Measurements from ENCODE around the gene SNAPC1.
"Not testable (repeated sequence)": the region's sequence is repeated elsewhere in the genome, so short reads cannot be mapped to it uniquely, and the experiment has no call there.

Gene SNAPC1

DNA sequence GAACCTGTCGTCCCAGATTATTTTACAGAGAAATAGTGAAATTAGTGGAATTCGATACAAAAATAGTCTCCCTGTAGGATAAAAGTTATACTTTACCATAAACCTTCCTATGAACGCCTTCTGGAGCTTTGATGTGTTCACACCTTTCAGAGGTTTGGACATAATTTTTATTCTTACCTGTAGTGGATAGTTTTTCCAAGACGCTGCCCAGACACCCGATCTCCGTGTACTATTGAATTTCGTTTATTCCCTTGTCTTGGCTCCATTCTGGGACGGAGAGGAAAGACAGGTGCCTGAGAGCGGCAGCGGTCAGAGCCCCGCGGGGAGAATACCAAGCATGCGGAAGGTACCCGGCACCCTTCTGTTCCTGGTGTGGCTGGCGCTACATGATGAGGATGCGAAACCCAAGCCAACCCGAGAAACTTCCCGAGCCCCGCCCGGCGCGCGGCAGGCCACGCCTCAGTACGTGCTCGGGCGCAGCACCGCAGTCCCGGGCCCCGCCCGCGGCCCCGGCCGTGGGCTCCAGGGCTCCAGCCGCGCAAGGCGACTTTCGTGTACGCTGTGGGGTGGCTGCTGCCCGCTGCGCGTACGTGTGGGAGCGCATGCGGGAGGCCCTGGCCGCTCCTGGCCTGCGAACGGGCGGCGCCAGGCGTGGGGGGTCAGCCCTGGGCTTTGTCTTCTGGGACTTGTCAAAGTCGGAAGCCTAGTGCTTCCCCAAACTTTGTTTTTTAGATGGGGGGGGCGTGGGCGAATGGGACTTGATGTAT lies 11.3 kb upstream of the SNAPC1 start:
- peak; percentile 91 for DNase-seq (ENCODE audit: low spot score)

DNA sequence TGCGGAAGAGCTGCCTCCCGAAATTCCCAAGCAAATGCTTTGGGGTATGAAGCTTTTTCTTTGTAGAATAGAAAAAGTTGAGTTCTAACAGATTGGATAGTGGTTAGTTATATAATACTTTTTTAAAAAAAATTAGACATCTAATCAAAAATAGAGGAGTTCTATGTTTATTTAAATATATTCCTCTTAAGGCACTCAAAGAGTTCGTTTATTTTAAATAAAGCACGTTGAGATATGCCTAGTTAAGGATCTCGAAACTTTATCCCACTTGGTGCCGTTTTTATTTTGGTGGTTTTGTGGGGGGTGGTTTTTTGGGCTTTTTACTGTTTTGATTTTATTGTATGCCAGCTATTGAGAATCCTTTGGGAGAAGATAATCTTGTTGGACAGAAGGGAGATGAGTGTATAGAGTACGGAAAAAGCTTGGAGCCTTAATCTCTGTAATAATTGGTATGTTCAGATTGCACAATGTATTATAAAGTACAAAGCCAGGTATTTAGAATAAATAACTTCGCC lies 10.7 kb upstream of the SNAPC1 start:
- no peak for DNase-seq (ENCODE audit: low spot score)

DNA sequence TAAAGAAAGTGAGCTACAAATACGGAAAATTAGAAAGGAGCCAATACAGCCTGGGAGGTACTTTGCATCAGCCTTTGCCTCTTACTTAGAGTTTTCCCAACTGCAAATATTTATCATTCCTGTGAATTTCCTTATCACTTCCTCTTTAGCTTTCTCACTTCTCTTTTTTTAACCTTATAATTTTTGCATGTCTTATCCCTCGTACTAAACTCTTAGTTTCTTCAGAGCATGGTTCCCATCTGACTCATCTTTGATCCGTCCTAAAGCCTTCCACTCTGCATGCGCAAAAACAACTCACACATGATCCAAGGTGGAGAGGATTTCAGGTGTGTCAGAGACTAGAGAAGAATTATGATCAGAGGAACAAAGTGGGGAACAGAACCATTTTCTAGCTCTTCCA lies 9.6 kb upstream of the SNAPC1 start:
- no peak for DNase-seq (ENCODE audit: low spot score)

DNA sequence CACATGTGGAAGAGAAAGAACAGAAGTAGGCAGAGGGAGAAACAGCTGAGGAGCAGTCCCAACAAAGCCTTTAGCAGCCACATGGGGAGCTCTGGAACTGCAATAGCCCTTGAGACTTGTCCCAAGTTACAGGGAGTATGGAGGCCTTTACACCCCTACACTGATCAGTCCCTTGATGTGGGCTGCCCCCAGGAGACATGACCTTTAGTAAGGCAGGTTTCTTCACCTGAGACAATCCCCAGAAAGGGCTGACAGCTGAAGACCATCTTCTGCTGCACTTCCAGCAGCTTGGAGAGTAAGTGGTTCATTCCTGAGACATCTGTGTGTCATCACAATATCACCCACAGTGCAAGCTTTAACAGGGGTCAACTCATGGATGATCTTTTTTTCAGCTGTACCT lies 8.6 kb upstream of the SNAPC1 start:
- no peak for DNase-seq (ENCODE audit: low spot score)

DNA sequence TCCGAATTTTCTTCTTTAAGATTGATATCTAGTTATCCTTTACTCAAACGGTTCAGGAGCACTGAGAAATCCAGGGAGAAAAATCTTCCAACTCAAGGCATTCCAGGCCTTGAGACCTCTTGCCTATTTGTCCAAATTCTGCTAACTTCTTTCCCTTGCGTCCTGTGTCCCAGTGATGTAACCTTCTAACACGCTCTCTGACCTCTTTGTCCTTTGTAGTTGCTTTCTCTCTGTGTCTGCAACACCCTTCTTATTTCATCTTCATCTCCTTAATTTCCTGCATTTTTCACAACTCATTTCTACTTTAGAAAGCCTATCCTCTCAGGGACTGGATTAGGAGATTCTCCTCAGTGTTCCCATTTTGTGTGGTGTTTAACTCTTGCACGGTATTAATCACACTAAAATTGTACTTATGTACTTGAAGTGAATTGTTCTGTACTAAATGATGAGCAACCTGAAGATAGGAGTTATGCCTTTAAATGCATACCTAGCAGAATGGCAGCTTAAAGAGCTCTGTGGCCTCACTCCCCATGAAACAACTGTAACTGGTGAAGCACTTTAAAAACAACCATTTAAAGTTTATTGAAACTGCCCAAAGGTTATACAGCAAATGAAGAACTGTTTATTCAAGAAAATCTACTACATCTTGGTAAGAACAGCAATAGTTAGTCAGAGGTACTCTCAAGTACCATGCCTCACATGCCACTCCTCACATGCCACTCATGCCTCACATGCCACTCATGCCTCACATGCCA lies 7.4 kb upstream of the SNAPC1 start:
- no peak for DNase-seq (ENCODE audit: low spot score)

DNA sequence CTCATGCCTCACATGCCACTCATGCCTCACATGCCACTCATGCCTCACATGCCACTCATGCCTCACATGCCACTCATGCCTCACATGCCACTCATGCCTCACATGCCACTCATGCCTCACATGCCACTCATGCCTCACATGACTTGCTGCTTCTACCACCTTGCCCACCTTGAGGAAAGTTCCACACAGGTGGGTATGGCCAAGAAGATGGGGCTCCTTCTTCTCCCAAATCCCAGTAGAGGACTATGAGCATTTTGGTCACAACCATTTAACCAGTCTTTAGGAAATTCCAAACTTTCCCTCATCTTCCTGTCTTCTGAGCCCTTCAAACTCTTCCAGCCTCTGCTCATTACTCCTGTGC lies 6.9 kb upstream of the SNAPC1 start:
- not testable (repeated sequence) for DNase-seq (ENCODE audit: low spot score)

DNA sequence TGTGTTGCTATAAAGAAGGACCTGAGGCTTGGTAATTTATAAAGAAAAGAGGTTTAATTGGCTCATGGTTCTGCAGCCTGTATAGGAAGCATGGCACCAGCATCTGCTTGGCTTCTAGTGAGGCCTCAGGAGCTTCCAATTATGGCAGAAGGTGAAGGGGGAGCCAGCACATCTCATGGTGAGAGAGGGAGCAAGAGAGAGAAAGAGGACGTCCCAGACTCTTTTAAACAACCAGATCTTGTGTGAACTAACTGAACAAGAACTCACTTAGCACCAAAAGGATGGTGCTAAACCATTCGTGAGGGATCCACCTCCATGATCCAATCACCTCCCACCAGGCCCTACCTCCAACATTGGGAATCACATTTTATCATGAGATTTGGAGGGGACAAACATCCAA lies 6.1 kb upstream of the SNAPC1 start:
- no peak for DNase-seq (ENCODE audit: low spot score)

DNA sequence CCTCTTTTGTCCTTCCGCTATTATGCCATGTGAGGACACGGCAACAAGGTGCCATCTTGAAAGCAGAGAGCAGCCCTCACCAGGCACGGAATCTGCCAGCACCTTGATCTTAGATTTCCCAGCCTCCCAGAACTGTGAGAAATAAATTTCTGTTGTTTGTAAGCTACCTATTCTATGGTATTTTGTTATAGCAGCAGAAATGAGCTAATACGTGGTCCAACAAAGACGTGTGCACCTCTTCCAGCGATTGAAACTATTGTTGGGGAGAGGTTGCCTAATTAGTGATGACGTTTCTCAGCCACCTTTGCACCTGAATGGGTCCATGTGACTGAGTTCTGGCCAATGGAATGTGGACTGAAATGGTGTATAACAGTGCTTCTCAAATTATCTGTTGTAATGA lies 2.3 kb upstream of the SNAPC1 start:
- no peak for DNase-seq (ENCODE audit: low spot score)

DNA sequence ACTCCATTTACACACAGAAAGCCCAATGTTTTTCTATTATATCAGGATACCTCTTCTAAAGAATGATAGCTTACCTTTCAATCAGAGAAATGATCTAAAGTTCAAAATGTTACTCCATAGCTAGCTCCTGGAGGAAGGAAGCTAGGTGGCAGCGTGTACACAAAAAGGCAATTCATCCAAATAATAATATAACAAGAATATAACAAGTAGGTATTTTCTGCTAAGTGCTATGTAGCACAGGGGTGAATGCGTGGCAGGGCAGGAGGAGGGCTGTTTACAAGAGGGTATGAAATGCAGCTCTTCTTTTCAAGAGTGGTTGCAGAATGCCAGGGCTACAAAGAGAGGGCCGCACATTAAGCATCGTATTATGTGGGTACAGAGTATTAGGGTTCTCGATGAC lies 663 bp upstream of the SNAPC1 start:
- DNase-seq (ENCODE audit: low spot score): no peak

DNA sequence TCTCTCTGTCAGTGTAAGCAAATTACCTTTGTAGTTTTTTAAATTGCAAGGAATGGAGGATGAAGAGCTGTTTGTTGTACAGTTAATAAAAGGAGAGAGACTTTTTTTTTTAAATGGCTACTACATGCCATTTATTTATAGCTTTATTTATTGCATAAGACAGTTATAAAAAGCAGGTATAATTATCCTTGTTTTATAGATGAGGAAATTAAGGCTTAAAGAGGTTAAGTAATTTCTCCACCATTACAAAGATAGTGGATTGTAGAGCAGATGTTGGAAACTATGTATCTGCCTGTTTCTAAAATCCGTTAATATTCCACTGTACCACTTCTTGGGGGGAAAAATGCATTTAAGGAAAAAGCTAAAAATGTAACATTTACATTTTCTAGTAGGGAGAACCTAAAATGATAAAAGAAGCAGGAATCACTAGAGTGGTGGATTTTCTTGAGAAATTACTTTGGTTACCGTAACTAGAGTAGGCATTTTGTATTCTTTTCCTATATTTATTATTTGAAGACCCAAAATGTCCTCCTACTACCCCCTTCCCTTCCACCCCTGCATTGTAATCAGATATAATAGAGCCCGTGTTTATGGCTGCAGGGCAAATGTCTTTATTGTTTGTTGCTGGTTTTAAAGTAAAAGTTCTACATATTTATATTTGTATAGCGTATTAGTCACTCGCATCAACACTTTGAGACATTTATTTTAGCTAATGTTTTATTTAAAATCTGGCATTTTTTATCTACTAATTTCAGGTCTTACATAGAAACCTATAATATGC lies 2.3 kb downstream of the SNAPC1 start:
- DNase-seq (ENCODE audit: low spot score): no peak

DNA sequence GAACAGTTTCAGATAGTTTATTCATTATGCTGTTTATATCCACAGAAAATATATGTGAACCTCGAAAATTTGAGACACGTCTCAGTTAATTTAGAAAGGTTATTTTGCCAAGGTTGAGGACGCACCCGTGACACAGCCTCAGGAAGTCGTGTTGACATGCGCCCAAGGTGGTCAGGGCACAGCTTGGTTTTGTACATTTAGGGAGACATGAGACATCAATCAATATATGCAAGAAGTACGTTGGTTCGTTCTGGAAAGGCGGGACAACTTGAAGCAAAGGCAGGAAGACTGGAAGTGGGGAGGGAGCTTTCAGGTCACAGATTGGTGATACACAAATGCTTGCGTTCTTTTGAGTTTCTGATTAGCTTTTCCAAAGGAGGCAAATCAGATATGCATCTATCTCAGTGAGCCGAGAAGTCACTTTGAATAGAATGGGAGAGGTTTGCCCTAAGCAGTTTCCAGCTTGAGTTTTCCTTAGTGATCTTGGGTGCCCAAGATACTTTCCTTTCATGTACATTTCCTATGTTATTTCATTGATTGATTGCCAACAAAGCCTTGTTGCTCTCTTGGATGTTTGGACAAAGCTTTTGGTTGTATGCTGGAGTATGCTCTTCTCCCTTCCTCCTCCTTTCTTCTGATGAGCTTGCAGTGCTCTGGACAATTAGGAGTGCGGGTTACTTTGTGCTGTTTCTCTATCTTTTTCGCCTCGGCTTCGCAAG lies 3.2 kb downstream of the SNAPC1 start:
- no peak for DNase-seq (ENCODE audit: low spot score)

DNA sequence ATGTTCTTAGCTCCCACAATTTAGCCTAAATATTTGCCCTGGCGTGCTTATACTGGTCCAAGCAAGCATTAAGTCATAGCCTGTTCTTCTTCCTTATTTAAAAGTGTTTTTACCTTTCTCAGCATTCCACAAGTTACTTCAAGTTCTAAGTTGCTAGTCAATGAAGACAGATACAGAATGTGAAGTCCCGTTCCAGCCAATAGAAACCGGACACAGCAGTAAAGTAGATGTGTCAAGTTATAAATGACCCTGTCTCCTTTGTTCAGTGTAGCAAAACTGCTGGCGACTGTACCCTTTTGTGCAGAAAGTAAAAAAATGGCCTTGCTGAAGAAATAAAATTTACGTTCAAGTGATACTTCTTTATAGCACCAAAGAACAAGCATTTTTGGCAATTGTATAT lies 3.9 kb downstream of the SNAPC1 start:
- DNase-seq (ENCODE audit: low spot score): no peak

DNA sequence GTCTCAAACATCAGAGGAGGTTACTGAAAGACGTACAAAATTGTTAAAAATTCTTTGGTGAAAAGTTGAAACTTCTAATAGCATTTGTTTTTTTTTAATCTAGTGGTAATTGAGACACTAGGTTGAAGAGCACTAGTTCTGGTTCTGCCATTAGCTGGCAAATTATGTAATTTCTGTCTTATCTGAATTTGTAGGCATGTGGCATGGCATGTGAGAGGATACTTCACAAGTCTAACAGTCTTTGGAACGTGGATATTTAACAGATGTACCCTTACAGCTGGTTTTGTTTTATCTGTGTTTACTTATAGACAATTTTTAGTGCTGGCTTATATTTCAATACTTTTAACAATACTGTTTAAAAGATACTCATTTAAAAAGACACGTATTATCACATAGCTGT lies 6.0 kb downstream of the SNAPC1 start:
- DNase-seq (ENCODE audit: low spot score): no peak

DNA sequence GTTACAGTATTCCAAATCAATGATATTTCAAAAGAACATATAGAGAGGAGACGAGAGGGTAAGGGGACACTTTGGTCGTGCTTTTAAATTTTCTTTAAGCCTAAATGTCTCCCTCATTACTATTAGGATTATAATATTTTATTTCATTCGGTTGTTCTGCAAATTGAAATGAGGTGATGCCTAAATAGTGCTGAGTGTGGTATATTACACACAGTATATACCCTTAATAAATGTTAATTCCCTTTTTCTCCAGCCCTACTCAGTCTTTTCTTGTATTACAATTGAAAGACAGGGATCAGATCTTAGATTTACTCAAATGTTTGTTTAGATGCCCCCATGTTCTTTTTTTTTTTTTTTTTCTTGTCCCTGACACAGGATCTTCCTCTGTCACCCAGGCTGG lies 7.7 kb downstream of the SNAPC1 start:
- DNase-seq (ENCODE audit: low spot score): no peak

DNA sequence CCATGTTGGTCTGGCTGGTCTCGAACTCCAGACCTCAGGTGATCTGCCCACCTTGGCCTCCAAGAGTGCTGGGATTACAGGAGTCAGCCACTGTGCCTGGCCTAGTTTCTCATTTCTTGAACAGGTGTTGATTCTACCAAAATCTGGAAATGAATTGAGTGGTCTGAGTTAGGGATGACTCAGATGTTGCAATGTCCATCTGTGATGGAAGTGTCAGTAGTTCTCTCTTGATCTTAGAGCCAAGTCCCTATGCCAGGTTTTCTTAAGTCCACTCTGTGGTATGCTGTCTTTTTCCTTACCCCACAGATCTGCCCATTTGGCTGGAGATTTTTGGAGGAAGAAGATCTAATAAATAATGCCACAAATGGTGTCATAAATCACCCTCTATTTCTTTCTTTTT lies 12.6 kb downstream of the SNAPC1 start:
- no peak for DNase-seq (ENCODE audit: low spot score)

DNA sequence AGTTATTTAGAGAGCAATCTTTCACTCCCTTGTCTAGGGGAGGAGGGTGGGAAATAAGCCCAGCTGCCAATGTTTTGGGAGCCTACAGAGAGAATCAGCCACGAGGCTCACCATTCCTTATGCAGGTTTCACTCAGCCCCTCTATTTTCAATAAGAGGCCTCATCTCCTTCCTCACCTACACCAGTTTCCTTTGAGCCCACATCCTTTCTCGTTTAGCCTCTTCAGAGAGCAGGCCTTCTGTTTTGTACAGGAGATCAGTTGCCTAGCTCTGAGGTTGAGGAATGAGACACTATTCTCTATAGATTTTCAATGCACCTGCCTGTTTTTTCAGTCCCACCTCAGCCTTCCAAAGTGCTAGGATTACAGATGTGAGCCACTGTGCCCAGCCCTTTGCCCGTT lies 17.9 kb downstream of the SNAPC1 start:
- DNase-seq (ENCODE audit: low spot score): no peak

DNA sequence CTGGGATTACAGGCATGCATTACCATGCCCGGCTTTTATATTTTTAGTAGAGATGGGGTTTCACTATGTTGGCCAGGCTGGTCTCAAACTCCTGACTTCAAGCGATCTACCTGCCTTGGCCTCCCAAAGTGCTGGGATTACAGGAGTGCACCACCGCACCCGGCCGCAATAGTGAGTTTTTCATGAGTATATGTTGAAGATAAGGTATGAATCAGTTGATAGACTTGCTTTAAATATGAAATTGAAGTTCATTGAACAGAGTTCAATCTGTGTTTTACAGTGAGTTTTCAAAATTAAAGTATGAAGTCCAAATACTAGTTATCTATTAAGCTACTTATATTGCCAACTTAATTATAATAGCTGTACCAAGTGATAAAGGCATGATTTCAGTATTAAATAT lies 35.1 kb downstream of the SNAPC1 start:
- no peak for DNase-seq (ENCODE audit: low spot score)

DNA sequence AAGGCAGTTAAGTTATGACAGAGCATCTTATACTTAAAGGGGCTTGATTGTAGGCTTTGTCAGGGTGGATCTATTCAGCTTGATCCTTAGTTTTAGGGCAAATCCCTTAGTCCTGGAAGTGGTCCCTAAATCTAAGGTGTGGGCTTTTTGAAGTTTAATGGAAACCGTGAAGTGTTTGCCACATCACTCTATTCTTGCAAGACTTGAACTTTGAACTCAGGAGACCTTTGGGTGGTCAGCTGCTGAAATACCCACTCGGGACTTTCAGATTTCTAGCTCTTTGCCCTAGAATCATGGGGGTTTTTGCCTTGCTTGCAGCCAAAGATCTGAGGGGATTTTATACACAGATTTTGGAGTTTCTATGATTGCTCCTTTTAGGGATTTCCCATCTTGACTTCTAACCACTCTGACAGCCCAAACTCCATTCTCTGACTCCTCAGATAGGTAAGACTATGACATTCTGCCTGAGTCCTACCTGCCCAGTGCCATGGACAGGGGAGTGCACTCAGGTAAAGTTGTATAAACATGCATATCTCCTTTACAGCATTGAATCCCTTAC lies 39.9 kb downstream of the SNAPC1 start:
- DNase-seq (ENCODE audit: low spot score): no peak

DNA sequence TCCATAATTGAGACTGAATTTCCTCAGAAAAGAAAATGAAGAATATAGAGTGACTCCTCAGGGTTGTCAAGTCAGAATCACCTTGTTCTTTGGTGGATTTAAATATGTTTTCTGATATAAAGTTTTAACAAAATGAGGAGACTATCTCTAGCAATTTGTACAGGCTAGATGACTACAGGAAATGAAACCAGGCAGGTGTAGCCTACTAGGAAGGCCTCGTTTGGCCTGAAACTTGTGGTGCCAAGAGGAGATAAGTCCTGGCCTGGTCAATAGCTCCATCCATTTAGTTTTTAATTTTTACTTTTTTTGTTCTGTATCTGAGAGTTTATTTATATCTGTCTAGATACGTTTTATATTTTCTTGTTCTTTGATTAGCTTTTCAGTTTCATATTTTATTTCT lies 41.5 kb downstream of the SNAPC1 start:
- DNase-seq (ENCODE audit: low spot score): no peak

DNA sequence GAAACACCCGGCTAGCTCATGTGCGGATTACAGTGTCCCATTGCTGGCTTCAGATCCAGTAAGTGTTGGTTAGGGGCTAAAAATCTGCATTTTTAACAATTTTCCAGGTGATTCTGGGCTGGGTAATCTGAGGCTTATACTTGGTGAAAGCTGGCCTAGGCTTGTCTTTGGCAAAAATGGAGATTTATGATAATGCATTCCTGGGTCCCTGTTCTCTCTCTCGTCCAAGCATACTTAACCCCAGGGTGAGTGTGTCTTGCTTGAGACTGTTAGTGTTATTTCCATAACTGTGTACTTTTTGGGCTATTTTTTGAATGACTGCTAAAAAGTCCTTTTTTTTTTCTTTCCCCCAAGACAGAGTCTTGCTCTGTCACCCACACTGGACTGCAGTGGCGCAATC lies 43.2 kb downstream of the SNAPC1 start:
- DNase-seq (ENCODE audit: low spot score): no peak

DNA sequence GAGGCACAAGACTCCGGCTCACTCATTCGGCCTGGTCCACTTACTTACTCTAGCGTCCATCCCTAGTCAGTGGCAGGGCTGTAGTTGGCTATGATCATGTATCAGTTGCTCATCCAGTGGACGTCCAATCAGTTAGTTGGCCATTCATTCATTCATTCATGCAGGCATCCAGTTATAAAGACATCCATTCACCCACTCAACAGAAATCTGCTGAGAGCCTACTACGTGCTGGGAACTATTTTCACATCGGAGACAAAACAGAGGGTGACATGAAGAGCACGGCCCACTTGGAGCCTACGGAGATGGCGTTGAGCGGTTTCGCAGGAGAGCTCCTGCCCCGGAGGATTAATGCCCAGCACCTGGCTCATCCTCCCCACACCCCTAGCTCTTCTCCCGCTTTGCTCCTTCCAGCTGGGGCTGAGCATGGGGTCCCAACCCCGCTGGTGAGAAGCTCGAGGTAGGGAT lies 49.7 kb downstream of the SNAPC1 start:
- no peak for DNase-seq (ENCODE audit: low spot score)
